ENCODE data around the gene AFF2.

DNA sequence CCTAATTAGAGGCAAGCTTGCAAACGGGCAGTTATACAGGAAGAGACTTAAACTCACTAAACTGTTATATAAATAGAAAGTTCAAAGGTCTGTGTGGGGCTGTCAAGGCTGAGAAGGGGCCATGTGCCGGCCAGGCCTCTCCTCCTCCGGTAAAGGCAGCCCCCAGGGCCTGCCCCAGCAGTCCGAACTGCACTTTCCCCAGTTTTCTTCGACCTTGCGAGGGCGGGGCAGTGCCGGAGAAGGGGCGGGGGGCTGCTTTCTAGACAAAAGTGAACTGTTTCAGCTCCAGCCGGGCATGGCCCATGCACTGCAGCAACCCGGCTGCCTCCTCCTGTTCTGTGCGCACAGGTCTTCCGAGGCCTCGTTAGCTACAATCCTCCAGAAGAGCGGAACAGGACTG lies 4.1 kb downstream of the AFF2 start:
- TF ChIP-seq EZH2 (optimal IDR thresholded peaks at IDR 0.05; ENCODE audit: low read depth, low read length), result no peak
- TF ChIP-seq, protein P1, sequence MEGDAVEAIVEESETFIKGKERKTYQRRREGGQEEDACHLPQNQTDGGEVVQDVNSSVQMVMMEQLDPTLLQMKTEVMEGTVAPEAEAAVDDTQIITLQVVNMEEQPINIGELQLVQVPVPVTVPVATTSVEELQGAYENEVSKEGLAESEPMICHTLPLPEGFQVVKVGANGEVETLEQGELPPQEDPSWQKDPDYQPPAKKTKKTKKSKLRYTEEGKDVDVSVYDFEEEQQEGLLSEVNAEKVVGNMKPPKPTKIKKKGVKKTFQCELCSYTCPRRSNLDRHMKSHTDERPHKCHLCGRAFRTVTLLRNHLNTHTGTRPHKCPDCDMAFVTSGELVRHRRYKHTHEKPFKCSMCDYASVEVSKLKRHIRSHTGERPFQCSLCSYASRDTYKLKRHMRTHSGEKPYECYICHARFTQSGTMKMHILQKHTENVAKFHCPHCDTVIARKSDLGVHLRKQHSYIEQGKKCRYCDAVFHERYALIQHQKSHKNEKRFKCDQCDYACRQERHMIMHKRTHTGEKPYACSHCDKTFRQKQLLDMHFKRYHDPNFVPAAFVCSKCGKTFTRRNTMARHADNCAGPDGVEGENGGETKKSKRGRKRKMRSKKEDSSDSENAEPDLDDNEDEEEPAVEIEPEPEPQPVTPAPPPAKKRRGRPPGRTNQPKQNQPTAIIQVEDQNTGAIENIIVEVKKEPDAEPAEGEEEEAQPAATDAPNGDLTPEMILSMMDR (IDR thresholded peaks at IDR 0.05; ENCODE audit: low read length), result no peak
- TF ChIP-seq EZH2phosphoT487 (IDR thresholded peaks at IDR 0.05; ENCODE audit: low read length), result no peak
